HG02642 (cell line): ENCODE measurements around the gene SMYD3.
"Not testable (repeated sequence)": the region's sequence is repeated elsewhere in the genome, so short reads cannot be mapped to it uniquely, and the experiment has no call there.

ENCODE experiments used
- ATAC-seq: cut with Tn5 transposase; IDR thresholded peaks from one replicate; pipeline ENCODE4 v1.9.1; 2021; ENCODE audit warnings: mild to moderate bottlenecking; ENCODE audit not compliant: unreplicated experiment, poor library complexity

The SMYD3 gene

GRCh38 chr1:245807306-245807705 lies 699.8 kb downstream of the SMYD3 start:
- ATAC-seq: peak; percentile 75

- no peak for ATAC-seq
Measured at GRCh38 chr1:245805532-245805931, 701.5 kb downstream of the SMYD3 start.

GRCh38 chr1:245804696-245805095 lies 702.4 kb downstream of the SMYD3 start:
- no peak for ATAC-seq

- ATAC-seq: no peak
Measured at GRCh38 chr1:245803666-245804037, 703.4 kb downstream of the SMYD3 start.

- no peak for ATAC-seq
Measured at GRCh38 chr1:245802941-245803665, 704.0 kb downstream of the SMYD3 start.

GRCh38 chr1:245800901-245801605 lies 706.0 kb downstream of the SMYD3 start:
- ATAC-seq: no peak

- no peak for ATAC-seq
Measured at GRCh38 chr1:245798349-245798711, 708.7 kb downstream of the SMYD3 start.

GRCh38 chr1:245797592-245798348 lies 709.3 kb downstream of the SMYD3 start:
- no peak for ATAC-seq

- ATAC-seq: no peak
Measured at GRCh38 chr1:245791410-245792312, 715.4 kb downstream of the SMYD3 start.

- ATAC-seq: no peak
Measured at GRCh38 chr1:245790441-245790840, 716.6 kb downstream of the SMYD3 start.

- ATAC-seq: no peak
Measured at GRCh38 chr1:245788886-245789285, 718.2 kb downstream of the SMYD3 start.

- ATAC-seq: no peak
Measured at GRCh38 chr1:245788269-245788668, 718.8 kb downstream of the SMYD3 start.

GRCh38 chr1:245786948-245787347 lies 720.1 kb downstream of the SMYD3 start:
- no peak for ATAC-seq

- no peak for ATAC-seq
Measured at GRCh38 chr1:245779797-245780755, 727.0 kb downstream of the SMYD3 start.

GRCh38 chr1:245777752-245778151 lies 729.3 kb downstream of the SMYD3 start:
- no peak for ATAC-seq

- no peak for ATAC-seq
Measured at GRCh38 chr1:245776694-245777332, 730.3 kb downstream of the SMYD3 start.

- ATAC-seq: no peak
Measured at GRCh38 chr1:245776139-245776538, 730.9 kb downstream of the SMYD3 start.

- ATAC-seq: not testable (repeated sequence)
Measured at GRCh38 chr1:245774931-245775330, 732.1 kb downstream of the SMYD3 start.

- ATAC-seq: no peak
Measured at GRCh38 chr1:245774196-245774595, 732.9 kb downstream of the SMYD3 start.
